Kidney epithelial cell (primary cell): ENCODE data around the gene CAMSAP2. TPM values are rescaled to one million over a fixed set of nuclear protein-coding genes. Genes with fewer than 3 reads are reported as not detected.
A peak's percentile ranks its signal among the peaks of the same experiment; 100 is the strongest.

Source experiments
- DNase-seq: peaks from one replicate; pipeline ENCODE4 v3.0.0-alpha.2; 2010; ENCODE audit warnings: low read depth
- H3K27me3 ChIP-seq: 2 replicates; pipeline ENCODE4 v1.6.0; 2011; ENCODE audit warnings: low read length; ENCODE audit not compliant: control insufficient read depth, insufficient read depth
- H3K36me3 ChIP-seq: 2 replicates; pipeline ENCODE4 v1.5.1; 2011; ENCODE audit warnings: low read length; ENCODE audit not compliant: control insufficient read depth, insufficient read depth
- H3K4me3 ChIP-seq: 2 replicates; pipeline ENCODE4 v1.5.1; 2011; ENCODE audit warnings: low read depth, mild to moderate bottlenecking, control low read depth, low read length
- total RNA-seq: library from RNA; depleted of rRNA; stranded (reverse); fragments of >200 nt; gene quantifications from 2 replicates; pipeline ENCODE4 v1.2.3, GENCODE V29; 2015
- TF ChIP-seq, protein P1 (sequence below): IDR thresholded peaks from 2 replicates; pipeline ENCODE4 v1.5.1; 2011; ENCODE audit warnings: mild to moderate bottlenecking, moderate library complexity, low read length, control low read depth, inconsistent platforms; ENCODE audit not compliant: insufficient read depth, poor library complexity, severe bottlenecking

CAMSAP2 gene
- total RNA-seq, 1 donor from 2014 or later, result 31.9 TPM

DNA sequence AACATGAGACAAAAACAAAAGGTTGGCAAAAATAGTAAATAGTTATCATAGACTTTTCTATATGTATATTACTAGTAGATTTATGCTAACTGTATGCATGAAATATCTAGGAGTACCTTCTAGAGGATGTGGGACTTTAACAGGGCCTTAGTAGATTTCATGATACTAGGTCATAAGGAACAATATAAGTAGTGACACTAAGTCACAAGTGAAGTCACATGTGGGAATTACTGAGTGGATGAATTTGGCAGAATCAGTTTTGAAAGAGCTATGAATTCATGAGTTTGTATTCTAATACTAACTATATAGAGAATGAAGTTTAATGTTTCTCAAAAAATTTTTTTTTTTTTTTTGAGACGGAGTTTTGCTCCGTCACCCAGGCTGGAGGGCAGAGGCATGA lies 81.0 kb downstream of the CAMSAP2 start:
- Histone ChIP-seq H3K4me3 (no peak overlapping the region), H3K36me3 (no peaks in the 10 kb centered on the region), H3K27me3 (no peaks in the 10 kb centered on the region)
- TF ChIP-seq, protein P1, sequence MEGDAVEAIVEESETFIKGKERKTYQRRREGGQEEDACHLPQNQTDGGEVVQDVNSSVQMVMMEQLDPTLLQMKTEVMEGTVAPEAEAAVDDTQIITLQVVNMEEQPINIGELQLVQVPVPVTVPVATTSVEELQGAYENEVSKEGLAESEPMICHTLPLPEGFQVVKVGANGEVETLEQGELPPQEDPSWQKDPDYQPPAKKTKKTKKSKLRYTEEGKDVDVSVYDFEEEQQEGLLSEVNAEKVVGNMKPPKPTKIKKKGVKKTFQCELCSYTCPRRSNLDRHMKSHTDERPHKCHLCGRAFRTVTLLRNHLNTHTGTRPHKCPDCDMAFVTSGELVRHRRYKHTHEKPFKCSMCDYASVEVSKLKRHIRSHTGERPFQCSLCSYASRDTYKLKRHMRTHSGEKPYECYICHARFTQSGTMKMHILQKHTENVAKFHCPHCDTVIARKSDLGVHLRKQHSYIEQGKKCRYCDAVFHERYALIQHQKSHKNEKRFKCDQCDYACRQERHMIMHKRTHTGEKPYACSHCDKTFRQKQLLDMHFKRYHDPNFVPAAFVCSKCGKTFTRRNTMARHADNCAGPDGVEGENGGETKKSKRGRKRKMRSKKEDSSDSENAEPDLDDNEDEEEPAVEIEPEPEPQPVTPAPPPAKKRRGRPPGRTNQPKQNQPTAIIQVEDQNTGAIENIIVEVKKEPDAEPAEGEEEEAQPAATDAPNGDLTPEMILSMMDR, result no peak
- no peak for DNase-seq

- no peak for DNase-seq
- TF ChIP-seq, protein P1, result no peak
- H3K27me3 ChIP-seq, result no peaks in the 10 kb centered on the region
- no peak overlapping the region for H3K4me3 ChIP-seq
- H3K36me3 ChIP-seq, result no peaks in the 10 kb centered on the region
Observed at GRCh38 chr1:200831091-200831490, 92.4 kb downstream of the CAMSAP2 start.

DNA sequence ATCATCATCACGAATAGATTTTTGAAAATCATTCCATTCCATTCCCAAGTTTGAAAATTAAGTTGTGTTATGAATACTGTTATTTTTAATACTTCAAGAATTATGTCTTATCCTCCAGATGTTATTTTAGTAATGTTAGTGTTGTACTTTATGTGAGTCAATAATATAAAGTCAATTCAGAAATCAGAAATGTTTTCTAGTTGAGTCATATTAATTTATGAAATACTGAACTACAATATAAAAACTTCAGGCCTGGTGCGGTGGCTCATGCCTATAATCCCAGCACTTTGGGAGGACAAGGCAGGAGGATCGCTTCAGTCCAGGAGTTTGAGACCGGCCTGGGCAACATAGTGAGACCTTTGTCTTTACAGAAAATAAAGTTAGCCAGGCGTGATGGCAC lies 95.7 kb downstream of the CAMSAP2 start:
- TF ChIP-seq, protein P1, result no peak
- DNase-seq, result no peak
- Histone ChIP-seq H3K36me3 (no peaks in the 10 kb centered on the region), H3K27me3 (no peaks in the 10 kb centered on the region), H3K4me3 (no peak overlapping the region)

- DNase-seq, result no peak
- H3K27me3 ChIP-seq, result no peaks in the 10 kb centered on the region
- TF ChIP-seq, protein P1, result no peak
- no peaks in the 10 kb centered on the region for H3K36me3 ChIP-seq
- H3K4me3 ChIP-seq, result no peak overlapping the region
Observed at GRCh38 chr1:200836213-200836612, 97.5 kb downstream of the CAMSAP2 start.

GRCh38 chr1:200837931-200838571 lies 99.4 kb downstream of the CAMSAP2 start:
- DNase-seq, result no peak

More at GRCh38 chr1:200837931-200838571, 99.4 kb downstream of the CAMSAP2 start:
- TF ChIP-seq, protein P1, result peak; percentile 22
- Histone ChIP-seq H3K36me3 (no peaks in the 10 kb centered on the region), H3K4me3 (no peak overlapping the region), H3K27me3 (no peaks in the 10 kb centered on the region)
